Measurements from ENCODE around the gene HS6ST2.

DNA sequence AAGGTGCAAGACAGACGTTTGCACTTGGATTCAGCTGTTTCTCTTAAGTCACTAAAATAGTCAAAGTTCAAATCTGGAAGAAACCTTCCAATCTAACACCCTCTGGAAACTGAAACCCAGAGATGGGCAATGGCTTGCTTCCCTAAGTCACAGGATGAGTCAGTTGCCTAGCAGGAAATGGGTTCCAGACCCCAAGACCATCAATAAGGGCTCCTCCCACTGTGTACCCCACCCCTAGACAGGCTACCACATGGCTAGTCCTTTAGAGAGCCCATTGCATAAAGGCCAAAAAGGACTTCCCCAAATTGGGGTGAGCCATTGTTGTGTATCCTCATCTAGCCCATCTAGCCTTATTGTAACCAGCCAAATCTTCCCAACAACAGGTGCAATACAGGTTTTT is 216.2 kb downstream of the HS6ST2 start:
- TF ChIP-seq EZH2 (IDR thresholded peaks at IDR 0.05) (no peak), POLR2AphosphoS5 (IDR thresholded peaks at IDR 0.05; ENCODE audit: borderline replicate concordance, low read depth, low read length) (no peak), FOXP2 (optimal IDR thresholded peaks at IDR 0.05; ENCODE audit: control extremely low read depth, extremely low read length, insufficient read depth) (no peak)

All from SK-N-MC (cell line).